HEK293 (cell line): ENCODE results near the gene CEP44.

Source experiments
- MZF1 ChIP-seq: fragments of 450-650 bp; formaldehyde crosslinking; IDR thresholded peaks from 2 replicates; pipeline ENCODE4 v1.5.1; 2017; ENCODE audit warnings: missing biosample characterization, missing genetic modification characterization, borderline replicate concordance
- ZNF24 ChIP-seq: fragments of 450-650 bp; formaldehyde crosslinking; IDR thresholded peaks from 2 replicates; pipeline ENCODE4 v1.5.1; 2016; ENCODE audit warnings: missing biosample characterization, missing genetic modification characterization
- TF ChIP-seq, protein P1 (sequence below): fragments of 450-650 bp; formaldehyde crosslinking; IDR thresholded peaks from 2 replicates; pipeline ENCODE4 v1.5.1; 2016; ENCODE audit warnings: missing biosample characterization, missing genetic modification characterization
- TF ChIP-seq, protein P2 (sequence below): fragments of 450-650 bp; formaldehyde crosslinking; IDR thresholded peaks from 2 replicates; pipeline ENCODE4 v1.5.1; 2017; ENCODE audit warnings: missing biosample characterization, mild to moderate bottlenecking, missing genetic modification characterization, moderate library complexity

DNA sequence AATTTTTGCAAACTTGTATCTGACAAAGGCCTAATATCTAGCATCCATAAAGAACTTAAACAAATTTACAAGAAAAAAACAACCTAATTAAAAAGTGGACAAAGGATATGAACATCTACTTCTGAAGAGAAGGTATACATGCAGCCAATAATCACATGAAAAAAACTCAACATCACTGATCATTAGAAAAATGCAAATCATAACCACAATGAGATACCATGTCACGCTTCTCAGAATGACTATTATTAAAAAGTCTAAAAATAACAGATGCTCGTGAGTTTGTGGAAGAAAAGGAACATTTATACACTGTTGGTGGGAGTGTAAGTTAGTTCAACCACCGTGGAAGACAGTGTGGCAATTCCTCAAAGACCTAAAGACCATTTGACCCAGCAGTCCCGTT, 24.0 kb downstream of the CEP44 start:
- no peak for TF ChIP-seq ZNF24
- TF ChIP-seq, protein P1, sequence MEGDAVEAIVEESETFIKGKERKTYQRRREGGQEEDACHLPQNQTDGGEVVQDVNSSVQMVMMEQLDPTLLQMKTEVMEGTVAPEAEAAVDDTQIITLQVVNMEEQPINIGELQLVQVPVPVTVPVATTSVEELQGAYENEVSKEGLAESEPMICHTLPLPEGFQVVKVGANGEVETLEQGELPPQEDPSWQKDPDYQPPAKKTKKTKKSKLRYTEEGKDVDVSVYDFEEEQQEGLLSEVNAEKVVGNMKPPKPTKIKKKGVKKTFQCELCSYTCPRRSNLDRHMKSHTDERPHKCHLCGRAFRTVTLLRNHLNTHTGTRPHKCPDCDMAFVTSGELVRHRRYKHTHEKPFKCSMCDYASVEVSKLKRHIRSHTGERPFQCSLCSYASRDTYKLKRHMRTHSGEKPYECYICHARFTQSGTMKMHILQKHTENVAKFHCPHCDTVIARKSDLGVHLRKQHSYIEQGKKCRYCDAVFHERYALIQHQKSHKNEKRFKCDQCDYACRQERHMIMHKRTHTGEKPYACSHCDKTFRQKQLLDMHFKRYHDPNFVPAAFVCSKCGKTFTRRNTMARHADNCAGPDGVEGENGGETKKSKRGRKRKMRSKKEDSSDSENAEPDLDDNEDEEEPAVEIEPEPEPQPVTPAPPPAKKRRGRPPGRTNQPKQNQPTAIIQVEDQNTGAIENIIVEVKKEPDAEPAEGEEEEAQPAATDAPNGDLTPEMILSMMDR (tag by site-specific recombination), result no peak
- TF ChIP-seq, protein P2, sequence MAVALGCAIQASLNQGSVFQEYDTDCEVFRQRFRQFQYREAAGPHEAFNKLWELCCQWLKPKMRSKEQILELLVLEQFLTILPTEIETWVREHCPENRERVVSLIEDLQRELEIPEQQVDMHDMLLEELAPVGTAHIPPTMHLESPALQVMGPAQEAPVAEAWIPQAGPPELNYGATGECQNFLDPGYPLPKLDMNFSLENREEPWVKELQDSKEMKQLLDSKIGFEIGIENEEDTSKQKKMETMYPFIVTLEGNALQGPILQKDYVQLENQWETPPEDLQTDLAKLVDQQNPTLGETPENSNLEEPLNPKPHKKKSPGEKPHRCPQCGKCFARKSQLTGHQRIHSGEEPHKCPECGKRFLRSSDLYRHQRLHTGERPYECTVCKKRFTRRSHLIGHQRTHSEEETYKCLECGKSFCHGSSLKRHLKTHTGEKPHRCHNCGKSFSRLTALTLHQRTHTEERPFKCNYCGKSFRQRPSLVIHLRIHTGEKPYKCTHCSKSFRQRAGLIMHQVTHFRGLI (tag by site-specific recombination), result no peak
- no peak for TF ChIP-seq MZF1 (tag by site-specific recombination)
